ENCODE results near the gene SKOR1.

SKOR1 gene

DNA sequence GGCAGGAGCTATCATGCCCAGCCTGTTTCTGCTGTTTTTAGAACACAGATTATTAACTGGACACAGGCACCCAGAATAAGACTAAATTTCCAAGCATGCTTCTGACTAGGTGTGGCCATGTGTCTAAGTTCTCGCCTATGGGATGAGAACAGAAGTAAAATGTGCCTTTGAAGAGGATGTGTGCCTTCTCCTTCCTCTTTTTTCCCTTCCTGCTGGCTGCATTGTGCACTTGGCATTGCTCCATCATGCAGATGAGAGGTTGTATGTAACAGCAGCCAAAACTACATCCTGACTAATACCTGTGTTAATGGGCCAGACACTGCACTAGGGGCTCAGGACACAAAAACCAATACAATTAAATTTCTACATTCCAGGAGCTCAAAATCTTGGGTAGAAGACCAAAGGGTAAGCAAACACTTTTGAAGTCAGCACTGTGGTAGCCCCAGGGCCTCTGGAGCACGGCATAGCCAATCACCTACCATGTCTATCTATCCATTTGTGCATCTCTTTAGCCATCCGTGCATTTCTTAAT is 55.4 kb downstream of the SKOR1 start:
- no peak overlapping the region for H2AFZ ChIP-seq (ENCODE audit: low read length, unreplicated experiment)
- no peaks in the 10 kb centered on the region for H3K36me3 ChIP-seq (ENCODE audit: insufficient read depth, low read length)
- H3K4me3 ChIP-seq (ENCODE audit: low read depth, low read length): no peak overlapping the region
- no peaks in the 10 kb centered on the region for H3K27me3 ChIP-seq (ENCODE audit: insufficient read depth, low read length)
- H3K79me2 ChIP-seq (ENCODE audit: control insufficient read depth, insufficient read depth, low read length, unreplicated experiment): no peaks in the 10 kb centered on the region
- no peak overlapping the region for H3K27ac ChIP-seq (ENCODE audit: low read depth, low read length)
- H3K4me1 ChIP-seq (ENCODE audit: control insufficient read depth, insufficient read depth, low read length, unreplicated experiment): peaks cover 10% of the 10 kb centered on the region

DNA sequence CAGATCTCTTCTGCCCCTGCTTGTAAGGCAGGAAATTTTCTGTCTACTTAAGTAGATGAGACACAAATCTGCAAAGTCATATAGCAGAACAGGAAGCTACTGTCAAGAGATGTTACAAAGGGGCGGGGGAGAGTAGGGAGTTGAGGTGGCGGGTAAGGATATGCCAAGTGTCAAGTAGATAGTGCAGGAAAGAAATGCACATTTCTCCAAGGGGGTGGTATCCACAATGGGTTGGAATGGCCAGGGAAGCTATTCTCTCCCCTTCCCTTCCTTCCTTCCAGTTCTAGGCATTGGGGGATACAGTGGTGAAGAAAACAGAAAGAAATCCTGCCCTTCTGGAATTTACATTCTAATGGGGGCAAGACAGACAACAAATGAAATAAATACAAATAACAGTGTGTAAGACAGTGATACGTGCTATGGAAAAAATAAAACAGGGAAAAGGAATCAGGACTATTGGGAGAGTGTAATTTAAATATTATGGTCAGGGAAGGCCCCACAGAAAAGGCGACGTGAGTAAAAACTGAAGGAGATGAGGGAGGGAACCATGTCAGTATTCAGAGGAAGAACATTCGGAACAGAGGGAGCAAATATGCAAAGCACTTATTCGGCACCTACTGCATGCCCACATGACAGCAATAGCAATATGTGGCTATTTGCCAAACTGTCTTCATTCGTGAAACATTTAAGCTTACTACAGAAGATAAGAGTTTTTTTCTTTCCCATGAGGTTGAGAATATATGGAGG is 57.4 kb downstream of the SKOR1 start:
- Histone ChIP-seq H2AFZ (ENCODE audit: low read length, unreplicated experiment) (no peak overlapping the region), H3K27ac (ENCODE audit: low read depth, low read length) (no peak overlapping the region), H3K27me3 (ENCODE audit: insufficient read depth, low read length) (no peaks in the 10 kb centered on the region), H3K4me1 (ENCODE audit: control insufficient read depth, insufficient read depth, low read length, unreplicated experiment) (peaks cover 10% of the 10 kb centered on the region), H3K36me3 (ENCODE audit: insufficient read depth, low read length) (no peaks in the 10 kb centered on the region), H3K4me3 (ENCODE audit: low read depth, low read length) (no peak overlapping the region), H3K79me2 (ENCODE audit: control insufficient read depth, insufficient read depth, low read length, unreplicated experiment) (no peaks in the 10 kb centered on the region)

DNA sequence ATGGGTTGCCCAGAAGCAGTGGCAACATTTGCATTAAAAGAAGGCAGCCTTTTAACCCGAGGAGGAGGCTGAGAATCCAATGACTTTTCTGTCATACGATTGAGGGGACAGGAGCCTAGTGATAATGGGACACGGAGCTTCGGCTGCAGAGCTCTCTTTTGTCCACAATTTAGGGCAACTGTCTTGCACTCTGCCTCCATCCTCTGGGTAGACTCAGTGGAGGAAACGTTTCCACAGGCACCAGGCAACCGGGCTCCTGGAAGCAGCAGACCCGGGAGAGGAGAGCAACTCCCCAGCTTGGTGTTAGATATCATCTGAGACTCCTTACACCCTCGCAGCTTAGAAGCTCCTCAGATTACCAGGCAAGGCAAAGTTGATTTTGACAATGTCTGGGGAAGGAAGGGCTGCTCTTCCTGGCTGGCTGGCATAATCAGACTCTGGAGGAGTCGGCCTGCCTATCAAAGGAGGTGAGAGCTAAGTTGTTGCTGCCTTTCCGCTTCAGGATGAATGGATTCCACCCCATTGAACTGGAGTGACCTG is 58.0 kb downstream of the SKOR1 start:
- H2AFZ ChIP-seq (ENCODE audit: low read length, unreplicated experiment): no peak overlapping the region
- H3K4me3 ChIP-seq (ENCODE audit: low read depth, low read length): no peak overlapping the region
- H3K36me3 ChIP-seq (ENCODE audit: insufficient read depth, low read length): no peaks in the 10 kb centered on the region
- peaks cover 10% of the 10 kb centered on the region for H3K4me1 ChIP-seq (ENCODE audit: control insufficient read depth, insufficient read depth, low read length, unreplicated experiment)
- H3K79me2 ChIP-seq (ENCODE audit: control insufficient read depth, insufficient read depth, low read length, unreplicated experiment): no peaks in the 10 kb centered on the region
- no peak overlapping the region for H3K27ac ChIP-seq (ENCODE audit: low read depth, low read length)
- no peaks in the 10 kb centered on the region for H3K27me3 ChIP-seq (ENCODE audit: insufficient read depth, low read length)

DNA sequence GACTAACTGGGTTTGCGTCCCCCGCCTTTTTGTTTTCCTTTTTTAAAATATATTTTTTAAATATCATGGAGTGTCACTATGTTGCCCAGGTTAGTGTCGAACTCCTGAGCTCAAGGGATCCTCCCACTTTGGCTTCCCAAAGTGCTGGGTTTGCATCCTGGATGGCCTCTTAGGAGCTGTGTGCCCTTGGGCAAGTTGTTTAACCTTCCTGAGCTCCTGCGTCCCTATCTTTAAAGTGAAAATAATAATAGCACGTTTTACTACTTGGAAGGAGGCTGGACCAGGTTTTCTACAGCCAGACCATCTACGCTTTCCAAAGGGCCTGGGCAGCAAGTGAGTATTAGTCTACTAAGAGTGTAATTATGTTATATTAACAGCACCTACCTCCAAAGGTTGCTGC is 58.7 kb downstream of the SKOR1 start:
- peaks cover 10% of the 10 kb centered on the region for H3K4me1 ChIP-seq (ENCODE audit: control insufficient read depth, insufficient read depth, low read length, unreplicated experiment)
- H2AFZ ChIP-seq (ENCODE audit: low read length, unreplicated experiment): peak overlapping the region; percentile 76
- 0 out of 2 replicates have a peak overlapping the region, but pooled peaks have one; percentile 1 for H3K27ac ChIP-seq (ENCODE audit: low read depth, low read length)
- H3K36me3 ChIP-seq (ENCODE audit: insufficient read depth, low read length): no peaks in the 10 kb centered on the region
- H3K4me3 ChIP-seq (ENCODE audit: low read depth, low read length): peak overlapping the region; percentile 74
- H3K79me2 ChIP-seq (ENCODE audit: control insufficient read depth, insufficient read depth, low read length, unreplicated experiment): no peaks in the 10 kb centered on the region
- H3K27me3 ChIP-seq (ENCODE audit: insufficient read depth, low read length): no peaks in the 10 kb centered on the region

All from ACC112 (cell line).